DMS153 treated with DMSO at 0.1 percent for 48 hours (cell line): ENCODE results near the gene CERT1.
"Not testable (repeated sequence)": the region's sequence is repeated elsewhere in the genome, so short reads cannot be mapped to it uniquely, and the experiment has no call there.

Experiments used
- DNase-seq: peaks from one replicate; lab custom pipeline; 2025; ENCODE audit not compliant: unreplicated experiment; lab: John Stamatoyannopoulos, UW

The CERT1 gene

GRCh38 chr5:75355236-75355635 lies 156.2 kb downstream of the CERT1 start:
- DNase-seq = no peak

DNA sequence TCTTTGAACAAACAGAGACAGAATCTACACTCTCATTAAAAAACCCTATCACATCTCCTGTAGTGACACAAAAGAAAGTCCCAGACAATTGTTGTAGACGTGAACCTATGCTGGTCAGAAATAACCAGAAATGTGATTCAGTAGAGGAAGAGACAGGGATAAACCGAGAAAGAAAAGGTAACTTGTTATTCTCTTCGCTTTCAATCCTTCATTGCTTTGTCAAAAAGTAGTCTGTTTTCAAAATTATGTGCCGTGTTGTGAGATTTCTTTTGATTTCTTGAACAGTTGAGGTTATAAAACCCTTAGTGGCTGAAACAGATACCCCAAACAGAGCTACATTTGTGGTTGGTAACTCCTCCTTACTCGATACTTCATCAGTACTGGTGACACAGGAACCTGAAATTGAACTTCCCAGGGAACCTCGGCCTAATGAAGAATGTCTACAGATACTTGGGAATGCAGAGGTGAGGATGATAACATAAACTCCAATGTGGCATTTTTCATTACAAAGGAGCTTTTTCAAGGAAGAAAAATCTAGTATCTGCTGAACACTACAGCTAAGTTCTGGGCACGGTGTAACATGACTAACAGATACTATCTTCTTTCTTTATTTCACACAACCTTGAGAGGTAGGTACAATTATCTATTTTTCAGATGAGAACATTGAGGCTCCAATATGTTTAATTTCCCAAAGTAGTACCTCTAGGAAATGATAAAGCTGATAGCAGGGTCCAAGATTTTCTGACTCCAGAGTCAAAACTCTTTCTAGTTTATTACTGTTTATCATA lies 160.1 kb downstream of the CERT1 start:
- DNase-seq = no peak

DNA sequence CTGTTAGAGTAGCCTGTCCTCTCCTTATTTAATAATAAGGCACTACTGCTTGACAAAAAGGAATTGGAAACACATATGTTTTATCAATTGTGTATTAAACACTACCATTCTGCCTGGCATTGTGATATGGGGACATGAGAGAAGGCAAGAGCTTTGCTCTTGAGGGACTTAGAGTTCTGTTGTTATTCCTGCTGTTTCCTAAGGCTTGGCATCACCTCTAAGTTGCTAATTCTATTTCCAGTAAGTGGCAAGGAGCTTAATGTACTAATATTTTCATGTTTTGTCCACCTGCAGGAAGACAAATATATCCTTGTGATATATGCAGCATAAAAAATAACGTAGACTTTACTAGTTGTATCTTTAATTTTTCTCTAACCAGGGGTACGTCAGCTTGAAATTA lies 161.8 kb downstream of the CERT1 start:
- no peak for DNase-seq

DNA sequence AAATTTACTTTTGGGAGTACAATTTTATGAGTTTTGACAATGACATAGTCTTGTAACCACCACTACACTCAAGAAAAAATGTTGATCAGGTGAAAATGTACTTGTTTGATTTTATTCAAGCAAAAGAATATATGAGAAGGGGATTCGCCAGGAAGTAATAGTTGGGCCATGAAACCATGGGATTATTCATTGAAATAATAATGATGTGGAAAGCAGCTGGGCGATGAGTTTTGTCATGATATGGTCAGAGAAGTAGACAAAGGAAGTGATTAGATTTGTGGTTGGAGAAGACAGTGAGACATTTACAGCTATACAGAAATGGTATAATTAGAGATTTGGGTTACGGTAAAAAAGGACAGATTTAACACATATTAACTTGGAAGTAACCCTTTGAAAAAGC lies 163.2 kb downstream of the CERT1 start:
- no peak for DNase-seq

GRCh38 chr5:75342836-75343235 lies 168.6 kb downstream of the CERT1 start:
- DNase-seq = no peak

- DNase-seq = no peak
Measured at GRCh38 chr5:75341934-75342333, 169.5 kb downstream of the CERT1 start.

GRCh38 chr5:75340714-75341478 lies 170.5 kb downstream of the CERT1 start:
- no peak for DNase-seq

- no peak for DNase-seq
Measured at GRCh38 chr5:75338408-75338807, 173.0 kb downstream of the CERT1 start.

- DNase-seq = no peak
Measured at GRCh38 chr5:75337366-75338021, 173.9 kb downstream of the CERT1 start.

DNA sequence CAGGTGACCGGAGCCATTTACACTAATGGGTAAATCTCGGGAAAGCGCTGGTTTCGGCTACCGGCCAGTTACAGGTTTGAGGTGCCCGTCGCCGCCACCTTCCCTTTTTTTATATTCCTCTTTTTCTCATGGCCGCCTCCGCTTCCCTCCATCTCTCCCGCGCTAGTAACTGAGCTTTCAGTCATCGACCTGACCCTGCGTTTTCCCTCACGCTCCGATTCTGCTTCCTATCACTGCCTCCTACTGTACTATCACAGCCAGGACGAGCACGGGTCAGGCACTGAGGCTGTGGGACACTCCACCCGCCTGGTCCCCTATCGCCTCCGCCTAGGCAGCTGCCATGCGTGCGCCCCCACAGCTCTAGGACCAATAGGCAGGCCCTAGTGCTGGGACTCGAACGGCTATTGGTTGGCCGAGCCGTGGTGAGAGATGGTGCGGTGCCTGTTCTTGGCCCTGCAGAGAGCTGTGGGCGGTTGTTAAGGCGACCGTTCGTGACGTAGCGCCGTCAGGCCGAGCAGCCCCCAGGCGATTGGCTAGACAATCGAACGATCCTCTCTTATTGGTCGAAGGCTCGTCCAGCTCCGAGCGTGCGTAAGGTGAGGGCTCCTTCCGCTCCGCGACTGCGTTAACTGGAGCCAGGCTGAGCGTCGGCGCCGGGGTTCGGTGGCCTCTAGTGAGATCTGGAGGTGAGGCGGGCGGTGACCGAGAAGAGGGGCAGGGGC lies 174.7 kb downstream of the CERT1 start, which contains the start of gene HMGCR:
HMGCR (plus strand) TSS at position 606 of the 722 bp plus-strand sequence. CDS start 5,386 bp downstream, outside the sequence.
- DNase-seq = peak; percentile 73

- DNase-seq = peak; percentile 16
Measured at GRCh38 chr5:75335952-75336614, 175.3 kb downstream of the CERT1 start.

GRCh38 chr5:75335486-75335885 lies 175.9 kb downstream of the CERT1 start:
- no peak for DNase-seq

GRCh38 chr5:75334413-75334812 lies 177.0 kb downstream of the CERT1 start:
- not testable (repeated sequence) for DNase-seq

GRCh38 chr5:75333759-75334158 lies 177.7 kb downstream of the CERT1 start:
- not testable (repeated sequence) for DNase-seq

- DNase-seq = no peak
Measured at GRCh38 chr5:75331095-75332090, 180.0 kb downstream of the CERT1 start.

DNA sequence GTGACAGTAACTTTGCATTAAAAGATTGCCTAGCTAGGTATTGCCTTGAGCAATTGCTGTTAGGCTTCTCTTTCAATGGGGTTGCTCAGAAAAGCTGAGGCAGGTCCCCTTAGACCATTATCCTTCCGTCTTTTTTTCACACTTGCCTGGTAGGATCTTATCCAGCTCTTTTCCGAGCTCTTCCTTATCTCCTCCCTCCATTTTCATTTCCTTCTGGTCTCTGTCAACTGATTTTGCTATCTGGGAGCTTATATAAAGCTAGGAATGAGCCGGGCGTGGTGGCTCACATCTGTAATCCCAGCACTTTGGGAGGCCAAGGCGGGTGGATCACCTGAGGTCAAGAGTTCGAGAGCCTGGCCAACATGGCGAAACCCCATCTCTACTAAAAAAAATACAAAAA lies 181.0 kb downstream of the CERT1 start:
- no peak for DNase-seq
